Bronchial epithelial cell (primary cell): Measurements from ENCODE around the gene CHTF18. TPM values are rescaled to one million over a fixed set of nuclear protein-coding genes. Genes with fewer than 3 reads are reported as not detected.
"Not testable (repeated sequence)": the region's sequence is repeated elsewhere in the genome, so short reads cannot be mapped to it uniquely, and the experiment has no call there.

Source experiments
- DNase-seq: peaks from one replicate; pipeline ENCODE4 v3.0.0-alpha.2; 2010; ENCODE audit warnings: low read depth
- FAIRE-seq: peaks from 2 replicates; lab custom pipeline; 2011; peaks lifted over from hg19 to GRCh38; lab: Jason Lieb, UNC
- H3K27me3 ChIP-seq: 2 replicates; pipeline ENCODE4 v1.5.1; 2011; ENCODE audit warnings: low read length; ENCODE audit not compliant: control insufficient read depth, insufficient read depth
- H3K36me3 ChIP-seq: 2 replicates; pipeline ENCODE4 v1.5.1; 2011; ENCODE audit warnings: low read length; ENCODE audit not compliant: control insufficient read depth, insufficient read depth
- H3K4me3 ChIP-seq: 2 replicates; pipeline ENCODE4 v1.5.1; 2011; ENCODE audit warnings: mild to moderate bottlenecking, low read depth, low read length, control low read depth
- total RNA-seq: library from RNA; depleted of rRNA; stranded (reverse); fragments of >200 nt; gene quantifications from 2 replicates; pipeline ENCODE4 v1.2.1, GENCODE V29; 2014
- TF ChIP-seq, protein P1 (sequence below): IDR thresholded peaks from 2 replicates; pipeline ENCODE4 v1.5.1; 2011; ENCODE audit warnings: mild to moderate bottlenecking, moderate library complexity, low read length, control low read depth, inconsistent platforms; ENCODE audit not compliant: insufficient read depth, severe bottlenecking

Gene CHTF18
- total RNA-seq, 1 donor from 2014 or later = 1.6 TPM

DNA sequence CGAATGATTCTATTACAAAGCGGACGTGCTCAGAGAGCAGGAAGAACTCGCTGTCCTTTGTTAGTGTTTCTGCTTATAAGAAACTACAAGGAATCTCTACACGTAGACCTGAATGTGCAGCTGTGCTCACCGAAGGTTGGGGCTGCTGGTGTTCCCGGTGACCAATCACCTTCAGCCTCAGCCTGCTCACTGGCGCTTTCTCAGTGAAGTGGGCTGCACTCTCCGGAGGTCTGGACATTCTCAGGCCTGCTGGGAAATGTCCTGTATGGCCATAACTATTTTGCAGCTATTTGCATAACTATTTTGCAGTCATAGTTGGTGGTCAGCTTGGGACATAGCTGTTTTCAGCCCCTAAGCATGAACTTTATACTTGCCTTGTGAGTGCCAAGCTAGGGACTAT is 37.9 kb upstream of the CHTF18 start:
- no peaks in the 10 kb centered on the region for H3K36me3 ChIP-seq
- no peak for DNase-seq
- TF ChIP-seq, protein P1, sequence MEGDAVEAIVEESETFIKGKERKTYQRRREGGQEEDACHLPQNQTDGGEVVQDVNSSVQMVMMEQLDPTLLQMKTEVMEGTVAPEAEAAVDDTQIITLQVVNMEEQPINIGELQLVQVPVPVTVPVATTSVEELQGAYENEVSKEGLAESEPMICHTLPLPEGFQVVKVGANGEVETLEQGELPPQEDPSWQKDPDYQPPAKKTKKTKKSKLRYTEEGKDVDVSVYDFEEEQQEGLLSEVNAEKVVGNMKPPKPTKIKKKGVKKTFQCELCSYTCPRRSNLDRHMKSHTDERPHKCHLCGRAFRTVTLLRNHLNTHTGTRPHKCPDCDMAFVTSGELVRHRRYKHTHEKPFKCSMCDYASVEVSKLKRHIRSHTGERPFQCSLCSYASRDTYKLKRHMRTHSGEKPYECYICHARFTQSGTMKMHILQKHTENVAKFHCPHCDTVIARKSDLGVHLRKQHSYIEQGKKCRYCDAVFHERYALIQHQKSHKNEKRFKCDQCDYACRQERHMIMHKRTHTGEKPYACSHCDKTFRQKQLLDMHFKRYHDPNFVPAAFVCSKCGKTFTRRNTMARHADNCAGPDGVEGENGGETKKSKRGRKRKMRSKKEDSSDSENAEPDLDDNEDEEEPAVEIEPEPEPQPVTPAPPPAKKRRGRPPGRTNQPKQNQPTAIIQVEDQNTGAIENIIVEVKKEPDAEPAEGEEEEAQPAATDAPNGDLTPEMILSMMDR = no peak
- peaks cover 4% of the 10 kb centered on the region for H3K27me3 ChIP-seq
- H3K4me3 ChIP-seq = no peak overlapping the region
- peak; percentile 60 for FAIRE-seq

DNA sequence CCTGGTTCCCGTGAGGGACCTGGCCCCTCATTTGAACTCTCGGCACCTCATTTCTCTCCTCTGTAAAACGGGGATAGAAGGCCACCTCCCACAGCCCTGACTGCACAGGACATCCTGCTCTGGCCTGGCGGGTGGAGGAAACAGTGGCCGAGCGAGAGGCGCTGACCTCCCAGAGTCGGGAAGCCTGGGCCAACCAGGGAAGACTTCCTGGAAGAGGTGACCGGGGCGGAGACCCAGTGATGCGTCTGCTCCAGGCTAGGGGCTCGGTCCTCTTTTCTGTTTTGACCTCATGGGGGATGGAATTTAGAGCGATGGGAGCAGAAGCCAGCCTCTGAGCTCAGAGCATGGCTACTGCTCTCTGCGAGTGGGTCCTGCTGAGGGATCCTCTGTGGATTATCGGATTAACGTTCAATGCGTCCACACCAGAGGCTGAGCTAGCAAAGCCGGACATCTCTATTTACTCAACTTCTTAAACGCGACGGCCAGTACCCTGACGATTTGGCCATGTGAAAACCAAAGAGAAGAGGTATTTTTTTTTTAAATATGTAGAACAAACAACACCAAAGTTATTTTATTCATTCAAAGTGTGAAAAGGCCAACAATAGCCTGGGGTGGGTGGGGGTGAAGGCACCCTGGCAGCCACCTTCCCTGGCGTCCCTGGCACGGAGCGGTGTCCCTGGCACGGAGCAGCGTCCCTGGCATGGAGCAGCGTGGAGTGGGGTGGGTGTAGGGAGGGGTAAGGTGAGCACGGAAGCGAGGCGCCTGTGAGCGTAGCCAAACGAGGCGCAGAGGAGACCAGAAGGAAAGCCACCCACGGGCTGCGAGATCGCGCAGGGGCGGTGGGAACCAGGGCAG is 37.0 kb upstream of the CHTF18 start:
- Histone ChIP-seq H3K27me3 (peaks cover 4% of the 10 kb centered on the region), H3K4me3 (no peak overlapping the region), H3K36me3 (no peaks in the 10 kb centered on the region)
- TF ChIP-seq, protein P1 = no peak
- no peak for FAIRE-seq
- DNase-seq = no peak

DNA sequence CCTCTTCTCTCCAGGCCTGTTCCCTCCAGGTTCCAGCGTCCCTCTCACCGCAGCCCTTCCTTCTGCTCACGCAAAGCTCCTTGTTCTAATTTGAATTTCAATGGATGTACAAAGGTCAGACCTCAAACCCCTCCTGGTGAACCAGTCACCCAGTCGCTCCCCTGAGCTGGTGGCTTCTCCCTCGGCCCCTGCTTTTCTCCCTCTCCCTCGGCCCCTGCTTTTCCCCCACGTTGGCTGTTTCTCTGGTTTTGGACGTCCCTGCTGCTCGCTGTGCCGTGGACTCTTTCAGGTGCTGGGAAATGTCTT is 36.5 kb upstream of the CHTF18 start:
- FAIRE-seq (no peak), DNase-seq (no peak)
- TF ChIP-seq, protein P1 = no peak
- Histone ChIP-seq H3K36me3 (no peaks in the 10 kb centered on the region), H3K4me3 (no peak overlapping the region), H3K27me3 (peaks cover 4% of the 10 kb centered on the region)

DNA sequence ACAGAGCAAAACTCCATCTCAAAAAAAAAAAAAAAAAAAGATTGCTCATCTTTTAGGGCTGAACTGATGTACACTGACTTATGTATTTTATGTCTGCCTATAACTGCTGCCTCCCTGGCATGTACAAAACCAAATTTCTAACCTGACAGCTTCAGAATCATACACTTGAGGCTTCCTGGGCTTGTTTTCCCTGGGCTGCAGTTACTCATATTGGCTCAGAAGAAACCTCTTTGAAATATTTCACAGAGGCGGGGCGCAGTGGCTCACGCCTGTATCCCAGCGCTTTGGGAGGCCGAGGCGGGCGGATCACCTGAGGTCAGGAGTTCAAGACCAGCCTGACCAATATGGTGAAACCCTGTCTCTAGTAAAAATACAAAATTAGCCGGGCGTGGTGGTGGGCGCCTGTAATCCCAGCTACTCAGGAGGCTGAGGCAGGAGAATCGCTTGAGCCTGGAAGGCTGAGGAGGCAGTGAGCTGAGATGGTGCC is 34.3 kb upstream of the CHTF18 start:
- not testable (repeated sequence) for H3K4me3 ChIP-seq, H3K36me3 ChIP-seq, H3K27me3 ChIP-seq, DNase-seq, FAIRE-seq

DNA sequence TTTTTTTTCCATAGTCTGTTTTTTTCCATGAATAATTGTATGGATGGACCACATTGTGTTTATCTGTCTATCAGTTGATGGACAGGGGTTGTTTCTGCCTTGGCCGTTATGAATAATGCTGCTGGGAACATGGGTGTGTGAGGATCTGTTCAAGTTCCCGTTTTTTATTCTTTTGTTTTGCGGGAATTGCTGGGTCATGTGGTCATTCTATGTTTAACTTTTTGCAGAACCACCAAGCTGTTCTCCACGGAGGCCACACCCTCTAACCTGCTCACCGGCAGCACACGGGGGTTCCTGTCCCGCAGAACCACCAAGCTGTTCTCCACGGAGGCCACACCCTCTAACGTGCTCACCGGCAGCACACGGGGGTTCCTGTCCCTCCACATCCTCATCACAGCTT is 33.8 kb upstream of the CHTF18 start:
- H3K36me3 ChIP-seq = no peaks in the 10 kb centered on the region
- H3K27me3 ChIP-seq = peaks cover 4% of the 10 kb centered on the region
- TF ChIP-seq, protein P1 = no peak
- DNase-seq (no peak), FAIRE-seq (no peak)
- no peak overlapping the region for H3K4me3 ChIP-seq

DNA sequence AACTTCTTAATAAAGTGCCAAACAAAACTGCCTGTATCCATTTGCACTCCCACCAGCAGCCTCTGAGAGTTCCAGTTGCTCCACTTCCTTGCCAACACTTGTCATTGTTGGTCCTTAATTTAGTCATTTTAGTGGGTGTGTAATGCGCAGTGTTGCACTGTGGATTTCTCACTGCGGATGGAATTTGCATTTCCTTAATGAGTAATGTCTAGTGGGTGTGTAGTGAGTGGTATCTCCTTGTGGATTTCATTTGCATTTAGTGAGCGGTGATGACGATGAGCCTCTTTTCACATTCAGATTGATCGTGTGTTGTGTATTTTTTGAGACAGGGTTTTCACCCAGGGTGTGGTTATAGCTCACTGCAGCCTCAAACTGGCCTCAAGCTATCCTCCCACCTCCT is 32.0 kb upstream of the CHTF18 start:
- no peaks in the 10 kb centered on the region for H3K36me3 ChIP-seq
- H3K4me3 ChIP-seq = no peak overlapping the region
- no peak for DNase-seq
- TF ChIP-seq, protein P1 = no peak
- H3K27me3 ChIP-seq = peaks cover 2% of the 10 kb centered on the region
- FAIRE-seq = peak; percentile 7
